CD1c-positive myeloid dendritic cell (primary cell): ENCODE results near the gene SUB1.
"Not testable (repeated sequence)": the region's sequence is repeated elsewhere in the genome, so short reads cannot be mapped to it uniquely, and the experiment has no call there.

Experiments
- DNase-seq: peaks from one replicate; pipeline ENCODE4 v3.0.0-alpha.2; 2016; ENCODE audit errors: extremely low spot score

Gene SUB1

DNA sequence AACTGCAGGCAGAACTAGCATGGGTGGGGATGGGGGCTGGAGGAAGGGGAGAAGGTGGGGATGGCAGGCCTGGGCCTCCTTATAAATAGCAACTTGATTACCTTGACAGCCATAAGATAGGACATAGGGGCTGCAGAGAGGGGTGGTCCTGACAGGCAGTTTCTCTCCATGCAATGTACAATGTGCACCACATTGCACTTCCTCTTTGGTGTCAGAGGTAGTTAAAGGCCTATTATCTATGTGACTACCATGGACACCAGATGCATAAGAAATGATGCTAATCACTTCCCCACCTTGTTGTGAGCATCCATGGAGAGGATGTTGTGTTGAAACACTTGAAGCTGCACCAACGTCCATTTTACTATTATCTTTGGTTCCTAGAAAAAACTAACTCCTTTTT, 20.2 kb upstream of the SUB1 start:
- no peak for DNase-seq

DNA sequence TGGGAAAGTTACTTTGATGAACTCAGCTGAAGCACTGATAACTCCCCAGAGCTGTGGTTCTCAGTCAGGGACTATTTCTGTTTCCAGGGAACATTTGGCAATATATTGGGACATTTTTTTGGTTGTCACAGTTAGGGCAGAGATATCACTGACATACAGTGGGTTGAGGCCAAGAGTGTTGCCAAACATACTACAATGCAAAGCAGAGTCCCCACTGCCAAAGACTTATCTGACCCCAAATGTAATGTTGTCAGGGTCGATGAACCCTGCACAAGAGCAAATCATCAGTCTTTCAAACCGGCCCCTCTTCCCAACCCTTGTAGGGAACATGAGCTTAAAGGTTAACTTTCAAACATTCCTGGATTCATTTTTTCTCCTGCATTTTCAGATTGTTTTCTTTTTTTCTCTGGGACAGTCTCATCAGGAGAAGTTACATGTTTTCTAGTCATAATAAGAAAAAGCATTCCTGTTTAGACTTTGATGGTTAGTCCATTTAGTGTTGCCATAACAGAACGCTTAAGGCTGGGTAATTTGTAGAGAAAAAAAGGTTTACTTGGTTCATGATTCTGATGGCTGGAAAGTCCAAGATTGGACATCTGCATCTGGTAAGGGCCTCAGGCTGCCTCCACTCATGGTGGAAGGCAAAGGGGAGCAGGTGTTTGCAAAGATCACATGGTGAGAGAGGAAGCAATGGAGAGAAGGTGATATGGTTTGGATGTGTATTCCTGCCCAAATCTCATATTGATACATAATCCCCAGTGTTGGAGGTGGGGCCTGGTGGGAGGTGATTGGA, 18.8 kb upstream of the SUB1 start:
- DNase-seq, result no peak

GRCh38 chr5:32571128-32571527, 14.2 kb upstream of the SUB1 start:
- DNase-seq, result no peak

DNA sequence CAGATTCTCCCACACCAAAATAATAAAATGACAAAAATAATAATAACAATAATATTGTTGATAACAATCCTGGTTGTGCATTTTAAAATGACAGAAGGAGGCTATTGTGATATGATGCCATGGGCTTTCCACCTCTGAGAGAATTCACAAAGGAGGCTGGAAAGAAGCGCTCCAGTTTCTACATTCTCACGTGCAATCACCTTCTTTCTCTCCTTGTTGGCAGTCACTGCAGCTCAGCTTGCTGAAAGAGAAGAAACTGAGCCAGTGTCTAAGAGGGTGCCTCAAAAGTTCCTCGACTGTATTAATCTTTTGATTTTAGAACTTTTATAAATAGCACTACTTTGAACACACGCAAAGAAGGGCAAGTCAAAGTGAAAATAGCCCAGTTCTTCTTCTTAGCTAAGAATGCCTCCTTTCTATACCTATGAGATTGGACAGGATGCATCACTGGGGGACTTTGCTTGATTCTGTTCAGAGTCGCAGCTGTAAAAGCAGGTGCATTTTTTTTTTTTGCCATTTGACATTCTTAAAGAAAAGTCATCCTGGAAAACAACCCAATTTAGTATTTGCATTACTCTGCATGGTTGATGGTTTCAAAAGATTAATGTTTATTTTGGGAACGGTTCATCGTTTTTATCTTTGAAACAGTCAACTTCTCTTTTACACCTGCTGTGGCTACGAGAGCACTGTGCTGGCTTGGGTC, 12.4 kb upstream of the SUB1 start:
- no peak for DNase-seq

GRCh38 chr5:32573481-32573854, 11.9 kb upstream of the SUB1 start:
- not testable (repeated sequence) for DNase-seq

DNA sequence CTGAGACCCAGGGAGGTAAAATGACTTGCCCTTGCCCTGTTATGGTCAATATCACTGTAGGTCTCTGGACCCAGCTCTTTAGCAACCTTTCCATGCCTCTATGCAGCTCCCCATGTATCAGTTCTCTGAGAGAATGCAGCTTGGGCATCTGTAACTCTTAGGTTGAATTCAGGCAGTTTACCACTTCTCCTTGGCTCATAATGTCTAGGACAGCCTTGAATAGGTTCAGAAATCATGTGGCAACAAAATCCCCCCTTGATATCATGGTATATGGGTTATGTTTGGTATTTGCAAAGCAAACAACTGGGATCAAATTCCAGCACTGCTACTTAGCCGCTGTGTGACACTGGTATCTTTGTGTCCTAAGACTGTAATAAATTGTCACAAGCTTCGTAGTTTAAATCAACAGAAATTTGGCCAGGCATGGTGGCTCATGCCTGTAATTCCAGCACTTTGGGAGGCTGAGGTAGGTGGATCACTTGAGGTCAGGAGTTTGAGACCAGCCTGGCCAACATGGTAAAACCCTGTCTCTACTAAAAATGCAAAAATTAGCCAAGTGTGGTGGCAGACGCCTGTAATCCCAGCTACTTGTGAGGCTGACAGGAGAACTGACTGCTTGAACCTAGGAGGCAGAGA, 10.7 kb upstream of the SUB1 start:
- no peak for DNase-seq

GRCh38 chr5:32578363-32578762, 7.0 kb upstream of the SUB1 start:
- DNase-seq, result peak; percentile 55

DNA sequence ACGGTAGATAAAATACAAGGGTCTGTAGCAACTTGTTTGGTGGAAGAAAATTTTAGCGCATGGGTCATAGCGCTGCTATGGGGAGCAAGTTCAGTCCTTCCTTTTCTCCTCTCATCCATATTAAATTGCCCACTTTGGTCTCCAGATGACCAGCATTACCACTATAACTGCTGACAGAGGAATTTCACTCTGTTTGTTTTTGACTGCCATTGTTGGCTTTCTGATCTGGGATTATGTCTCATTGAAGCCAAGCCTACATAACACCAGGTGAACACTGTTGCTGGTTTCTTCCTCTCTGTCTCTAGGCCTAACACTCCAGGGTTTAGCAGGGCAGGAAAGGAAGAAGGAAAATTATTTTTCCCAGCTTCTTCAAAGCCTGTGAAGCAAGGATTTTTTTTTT, 6.6 kb upstream of the SUB1 start:
- no peak for DNase-seq

GRCh38 chr5:32581010-32581785, 4.2 kb upstream of the SUB1 start:
- no peak for DNase-seq

GRCh38 chr5:32583582-32584232, 1.6 kb upstream of the SUB1 start:
- peak; percentile 71 for DNase-seq

DNA sequence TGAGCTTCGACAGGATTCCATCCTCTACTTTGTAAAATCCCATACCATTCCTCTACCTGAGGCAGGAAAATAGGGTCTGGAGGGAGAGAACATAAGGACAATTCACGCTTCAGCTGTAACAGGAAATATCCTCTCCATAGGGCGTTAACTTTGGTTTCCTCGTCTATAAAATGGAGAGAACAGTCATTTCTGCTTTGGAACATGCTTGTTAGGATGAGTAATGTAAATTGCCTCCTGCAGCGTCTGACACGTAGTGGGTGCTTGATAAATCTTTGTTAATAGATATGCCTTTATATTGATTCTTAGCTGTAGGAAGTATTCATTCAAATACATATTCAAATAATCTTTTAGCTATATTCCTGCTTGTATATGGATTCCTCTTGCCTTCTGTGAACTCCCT, 711 bp upstream of the SUB1 start:
- DNase-seq, result peak; percentile 48

GRCh38 chr5:32585122-32585445, 273 bp upstream of the SUB1 start:
- DNase-seq, result no peak

DNA sequence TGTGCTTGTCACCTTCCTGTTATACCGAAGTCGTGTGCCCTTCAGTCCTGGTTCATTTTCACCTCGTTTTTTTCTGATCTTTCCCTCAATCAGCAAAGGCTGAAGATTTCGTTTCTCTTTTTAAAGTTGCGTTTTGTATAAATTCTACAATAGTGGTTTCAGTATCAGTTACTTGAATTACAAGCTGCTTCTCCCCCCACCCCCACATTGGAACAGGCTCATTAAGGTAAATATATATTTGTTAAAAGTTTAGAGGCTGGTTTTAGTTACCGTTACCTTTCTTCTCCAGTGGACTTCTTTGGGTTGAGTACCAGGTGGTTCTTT, 881 bp downstream of the SUB1 start:
- DNase-seq, result no peak

- no peak for DNase-seq
Measured at GRCh38 chr5:32587067-32587551, 1.8 kb downstream of the SUB1 start.

DNA sequence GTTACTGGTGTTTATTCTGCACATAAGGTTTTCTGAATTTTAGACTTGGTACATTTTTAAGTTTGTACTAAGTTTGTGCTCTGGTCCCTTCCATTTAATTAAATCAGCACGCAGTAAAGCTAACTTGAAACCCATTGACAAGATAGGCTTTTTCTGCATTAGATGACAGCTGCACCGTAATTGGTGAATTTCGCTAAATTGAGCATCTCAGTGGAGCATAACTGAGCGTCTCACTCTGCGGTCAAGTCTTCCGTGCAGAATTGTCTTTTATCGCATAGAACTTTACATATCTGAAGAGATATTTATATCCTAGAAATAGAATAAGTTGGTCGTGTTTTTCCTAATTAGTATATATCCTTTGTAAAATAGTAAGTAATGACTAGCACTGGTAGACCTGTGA, 4.1 kb downstream of the SUB1 start:
- DNase-seq, result no peak

DNA sequence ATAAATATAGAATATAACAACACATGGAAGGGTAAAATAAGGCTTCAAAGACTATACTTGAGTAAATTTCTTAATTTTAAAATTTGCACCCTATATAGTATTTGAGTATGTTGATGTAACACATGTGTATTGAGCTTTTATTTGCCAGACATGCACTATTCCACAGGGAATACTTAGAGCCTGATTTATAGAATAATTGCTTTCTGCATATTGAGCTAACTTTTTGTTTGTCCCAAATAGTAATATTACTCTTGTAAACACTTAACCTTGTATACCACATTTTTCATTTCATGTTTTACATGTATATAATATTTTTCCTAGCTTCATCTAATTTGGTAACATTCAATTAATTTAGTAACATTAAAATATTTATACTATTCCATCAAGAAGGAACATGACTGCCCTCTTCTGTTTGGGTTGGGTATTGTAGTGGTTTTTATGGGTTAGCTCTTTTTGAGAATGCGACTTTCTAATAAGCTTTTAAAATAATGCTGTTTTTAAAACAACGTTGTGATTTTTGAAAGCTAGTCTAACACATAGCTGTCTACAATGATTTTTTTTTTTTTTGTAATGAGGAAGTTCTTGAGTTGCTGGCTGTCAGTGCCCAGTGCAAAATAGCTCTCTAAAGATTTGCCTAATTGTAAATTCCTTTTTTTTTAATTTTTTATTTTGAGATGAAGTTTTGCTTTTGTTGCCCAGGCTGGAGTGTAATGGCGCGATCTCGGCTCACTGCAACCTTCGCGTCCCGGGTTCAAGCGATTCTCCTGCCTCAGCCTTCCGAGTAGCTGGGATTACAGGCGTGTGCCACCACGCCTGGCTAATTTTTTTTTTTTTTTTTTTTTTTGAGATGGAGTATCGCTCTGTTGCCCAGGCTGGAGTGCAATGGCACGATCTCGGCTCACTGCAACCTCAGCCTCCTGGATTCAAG, 4.8 kb downstream of the SUB1 start:
- DNase-seq, result peak; percentile 78

DNA sequence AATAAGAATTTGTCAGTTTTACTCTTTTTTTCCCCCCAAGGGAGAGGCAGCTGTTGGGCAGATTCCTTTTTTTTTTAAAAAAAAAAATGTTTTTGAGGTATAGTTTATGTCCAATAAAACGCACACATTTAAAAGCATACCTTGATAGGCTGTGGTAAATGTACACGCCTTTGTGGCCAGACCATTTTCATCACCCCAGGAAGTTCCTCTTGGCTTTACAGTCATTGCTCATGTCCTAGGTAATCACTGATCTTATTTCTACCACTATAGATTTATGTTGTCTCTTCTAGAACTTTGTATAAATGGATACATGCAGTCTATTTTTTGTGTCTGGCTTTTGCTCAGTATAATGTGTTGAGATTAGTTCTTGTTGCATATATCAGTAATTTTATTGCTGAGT, 9.8 kb downstream of the SUB1 start:
- DNase-seq, result no peak

GRCh38 chr5:32597041-32597629, 11.8 kb downstream of the SUB1 start:
- DNase-seq, result peak; percentile 51

GRCh38 chr5:32598260-32598937, 13.0 kb downstream of the SUB1 start:
- no peak for DNase-seq
